ENCODE measurements around the gene DYNC1LI2.

DNA sequence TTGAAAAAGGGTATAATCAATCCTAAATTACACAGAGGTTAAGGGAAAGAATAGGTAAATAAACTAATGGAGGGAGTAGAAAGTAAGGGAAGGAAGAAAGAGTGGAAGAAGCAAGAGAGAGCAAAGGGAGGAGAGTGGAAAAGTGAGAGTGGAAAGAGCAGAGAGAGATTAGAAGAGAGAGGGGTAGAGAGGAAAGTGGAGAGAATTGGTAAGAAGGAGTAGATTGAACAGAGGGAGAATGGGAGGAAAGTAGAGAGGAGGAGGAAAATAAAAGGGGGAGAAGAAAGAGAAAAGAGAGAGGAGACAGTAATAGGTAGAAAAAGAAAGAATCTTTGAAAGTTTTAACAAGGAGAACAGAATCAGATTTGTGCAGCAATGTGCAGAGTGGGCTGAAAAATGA is 25.0 kb upstream of the DYNC1LI2 start:
- no peak for TF ChIP-seq CTCF (IDR thresholded peaks at IDR 0.05; ENCODE audit: low read depth, low read length)
- no peak for TF ChIP-seq EZH2phosphoT487 (IDR thresholded peaks at IDR 0.05; ENCODE audit: low read depth)
